H1 (cell line): ENCODE results near the gene DENND4A. TPM values are rescaled to one million over a fixed set of nuclear protein-coding genes. Genes with fewer than 3 reads are reported as not detected.
A peak's percentile ranks its signal among the peaks of the same experiment; 100 is the strongest.

Source experiments
- CTCF ChIA-PET: fragments of 300-600 bp; sonication (Branson Sonifier 250); formaldehyde crosslinking; loops from one replicate; lab custom pipeline; 2021; ENCODE audit not compliant: partially characterized antibody; lab: Charles Lee
- POLR2A ChIA-PET: fragments of 300-600 bp; sonication (Branson Sonifier 250); formaldehyde crosslinking; loops from one replicate; lab custom pipeline; 2021; ENCODE audit warnings: inconsistent platforms; ENCODE audit not compliant: partially characterized antibody; lab: Charles Lee
- DNase-seq, 2 experiments: peaks; one replicate each; pipeline versions ENCODE4 v3.0.0 to v3.0.0-alpha.2; 2010 to 2022; ENCODE audit warnings: low spot score in 2 of 2, low read depth in 1 of 2, mixed read lengths in 1 of 2
- FAIRE-seq: peaks from 2 replicates; lab custom pipeline; 2011; peaks lifted over from hg19 to GRCh38; lab: Jason Lieb, UNC
- H2AFZ ChIP-seq: 2 replicates; pipeline ENCODE4 v1.8.1; 2012; ENCODE audit warnings: low read length, inconsistent platforms
- H2AK5ac ChIP-seq: 2 replicates; pipeline ENCODE4 v1.6.1; 2013; ENCODE audit warnings: low read depth, low read length
- H2BK120ac ChIP-seq: replicated peaks from 2 replicates; pipeline ENCODE3; 2013; ENCODE audit warnings: low read depth, low read length, inconsistent platforms
- H2BK12ac ChIP-seq: 2 replicates; pipeline ENCODE4 v1.6.1; 2013; ENCODE audit warnings: low read depth, low read length
- H2BK15ac ChIP-seq: 2 replicates; pipeline ENCODE4 v1.6.1; 2013; ENCODE audit warnings: low read length
- H2BK20ac ChIP-seq: 2 replicates; pipeline ENCODE4 v1.6.1; 2013; ENCODE audit warnings: low read length
- H2BK5ac ChIP-seq: 2 replicates; pipeline ENCODE4 v1.6.1; 2013; ENCODE audit warnings: low read depth, low read length
- H3K14ac ChIP-seq: 2 replicates; pipeline ENCODE4 v1.6.1; 2013; ENCODE audit warnings: inconsistent platforms; ENCODE audit not compliant: insufficient read length
- H3K18ac ChIP-seq: 2 replicates; pipeline ENCODE4 v1.6.1; 2013; ENCODE audit warnings: low read length; ENCODE audit errors: extremely low read depth
- H3K23ac ChIP-seq: 2 replicates; pipeline ENCODE4 v1.6.1; 2013; ENCODE audit warnings: inconsistent platforms; ENCODE audit not compliant: insufficient read length
- H3K23me2 ChIP-seq: 2 replicates; pipeline ENCODE4 v1.6.1; 2013; ENCODE audit warnings: low read depth, low read length
- H3K27ac ChIP-seq: 2 replicates; pipeline ENCODE4 v1.6.1; 2011; ENCODE audit warnings: low read depth, low read length, inconsistent platforms
- H3K27me3 ChIP-seq, 4 experiments: replicated peaks in 1 of 4; 1 replicate in 1 of 4; 2 replicates in 3 of 4; pipeline versions ENCODE4 v1.6.1 to v1.8.1; 2011 to 2013; ENCODE audit warnings: low read length in 3 of 4, mild to moderate bottlenecking in 3 of 4, inconsistent platforms in 2 of 4, mixed read lengths in 2 of 4, moderate library complexity in 1 of 4; ENCODE audit not compliant: control insufficient read depth in 3 of 4, insufficient read depth in 3 of 4; ENCODE audit errors: extremely low read depth in 1 of 4
- H3K36me3 ChIP-seq, 4 experiments: 2 replicates each; pipeline versions ENCODE4 v1.6.1 to v1.8.1; 2011 to 2013; ENCODE audit warnings: mild to moderate bottlenecking in 4 of 4, low read length in 3 of 4, moderate library complexity in 2 of 4, control low read depth in 1 of 4, inconsistent platforms in 1 of 4; ENCODE audit not compliant: insufficient read depth in 4 of 4, control insufficient read depth in 2 of 4
- H3K4ac ChIP-seq: replicated peaks from 2 replicates; pipeline ENCODE3; 2013; ENCODE audit warnings: low read length, low read depth, mixed read lengths, inconsistent platforms; ENCODE audit not compliant: insufficient read length
- H3K4me1 ChIP-seq, 4 experiments: replicated peaks in 1 of 4; 1 replicate in 1 of 4; 2 replicates in 3 of 4; pipeline versions ENCODE4 v1.6.1 to v1.8.1; 2011 to 2013; ENCODE audit warnings: low read length in 3 of 4, inconsistent platforms in 2 of 4, mixed read lengths in 1 of 4; ENCODE audit not compliant: insufficient read depth in 4 of 4, control insufficient read depth in 3 of 4
- H3K4me2 ChIP-seq, 2 experiments: 2 replicates each; pipeline versions ENCODE4 v1.6.1 to v1.8.1; 2011 to 2013; ENCODE audit warnings: low read depth in 2 of 2, low read length in 2 of 2, control low read depth in 1 of 2, inconsistent platforms in 1 of 2, mild to moderate bottlenecking in 1 of 2; ENCODE audit not compliant: insufficient read depth in 1 of 2
- H3K4me3 ChIP-seq, 4 experiments: fragments of 200-600, 300-600 bp in 1 of 4; sonication (generic), shearing (Covaris generic), sonication (Bioruptor Twin) in 1 of 4; 2 replicates each; pipeline versions ENCODE4 v1.5.1 to v1.8.1; 2011 to 2016; ENCODE audit warnings: low read length in 4 of 4, low read depth in 3 of 4, control low read depth in 2 of 4, inconsistent platforms in 2 of 4, mild to moderate bottlenecking in 2 of 4, mixed read lengths in 1 of 4, moderate library complexity in 1 of 4; ENCODE audit not compliant: insufficient read depth in 2 of 4; ENCODE audit errors: extremely low read depth in 1 of 4
- H3K56ac ChIP-seq: replicated peaks from 2 replicates; pipeline ENCODE3; 2013; ENCODE audit warnings: low read depth, mild to moderate bottlenecking, mixed read lengths, low read length, inconsistent platforms; ENCODE audit not compliant: insufficient read length
- H3K79me1 ChIP-seq: 2 replicates; pipeline ENCODE4 v1.6.1; 2013; ENCODE audit warnings: low read depth, low read length, control low read depth
- H3K79me2 ChIP-seq, 2 experiments: 2 replicates each; pipeline versions ENCODE4 v1.6.1 to v1.8.1; 2012 to 2013; ENCODE audit warnings: low read length in 2 of 2, mild to moderate bottlenecking in 2 of 2, inconsistent platforms in 1 of 2; ENCODE audit not compliant: insufficient read depth in 2 of 2, control insufficient read depth in 1 of 2
- H3K9ac ChIP-seq, 4 experiments: replicated peaks in 1 of 4; 1 replicate in 1 of 4; 2 replicates in 3 of 4; pipeline versions ENCODE4 v1.6.1 to v1.8.1; 2011 to 2013; ENCODE audit warnings: low read depth in 3 of 4, low read length in 3 of 4, control low read depth in 2 of 4, mild to moderate bottlenecking in 2 of 4, moderate library complexity in 2 of 4, inconsistent platforms in 1 of 4; ENCODE audit errors: extremely low read depth in 1 of 4
- H3K9me3 ChIP-seq, 2 experiments: 2 replicates each; pipeline versions ENCODE4 v1.6.1 to v1.8.1; 2012 to 2013; ENCODE audit warnings: mild to moderate bottlenecking in 2 of 2, moderate library complexity in 2 of 2, control low read depth in 1 of 2, inconsistent platforms in 1 of 2, low read depth in 1 of 2, low read length in 1 of 2, mixed read lengths in 1 of 2; ENCODE audit not compliant: insufficient read depth in 2 of 2
- H4K20me1 ChIP-seq, 2 experiments: replicated peaks in 1 of 2; 2 replicates each; pipeline versions ENCODE3 to v1.8.1; 2011 to 2013; ENCODE audit warnings: inconsistent platforms in 2 of 2, low read length in 2 of 2, mild to moderate bottlenecking in 1 of 2; ENCODE audit not compliant: insufficient read depth in 2 of 2, control insufficient read depth in 1 of 2
- H4K5ac ChIP-seq: 2 replicates; pipeline ENCODE4 v1.6.1; 2013; ENCODE audit warnings: low read length, low read depth, mixed read lengths, inconsistent platforms; ENCODE audit not compliant: insufficient read length
- H4K8ac ChIP-seq: 2 replicates; pipeline ENCODE4 v1.8.0; 2013; ENCODE audit warnings: mild to moderate bottlenecking, moderate library complexity, low read length, inconsistent platforms; ENCODE audit not compliant: insufficient read depth; ENCODE audit errors: extremely low read depth
- H4K91ac ChIP-seq: replicated peaks from 2 replicates; pipeline ENCODE3; 2013; ENCODE audit warnings: low read length, mixed read lengths, inconsistent platforms; ENCODE audit not compliant: insufficient read length
- GTF2F1 ChIP-seq: IDR thresholded peaks from 2 replicates; pipeline ENCODE4 v1.6.1; 2012; ENCODE audit warnings: low read depth, low read length, improper control_type of control experiment, borderline replicate concordance
- RAD21 ChIP-seq, 2 experiments: IDR thresholded peaks in 1 of 2; conservative IDR thresholded peaks in 1 of 2; 2 replicates each; pipeline ENCODE4 v1.6.1; 2011; ENCODE audit warnings: low read depth in 2 of 2, low read length in 2 of 2, improper control_type of control experiment in 1 of 2, inconsistent platforms in 1 of 2, mild to moderate bottlenecking in 1 of 2, moderate library complexity in 1 of 2
- WGBS, 2 experiments: shearing (Covaris generic) in 1 of 2; methylation state at CpG; one replicate each; pipeline versions ENCODE4 v1.1.6 to v1.1.7; 2013 to 2015; ENCODE audit warnings: low lambda C conversion rate in 2 of 2, mixed read lengths in 2 of 2, inconsistent platforms in 1 of 2, low coverage in 1 of 2, missing lambda C conversion rate in 1 of 2; ENCODE audit not compliant: insufficient replicate concordance in 2 of 2, insufficient coverage in 1 of 2, insufficient read length in 1 of 2; ENCODE audit errors: extremely low coverage in 1 of 2, missing lambda C conversion rate in 1 of 2; 5-methylcytosine and 5-hydroxymethylcytosine counted together
- polyA plus RNA-seq, 7 experiments: library from polyadenylated mRNA; depleted of rRNA in 3 of 7; stranded (reverse) in 5 of 7; unstranded in 2 of 7; fragments of >200 nt in 5 of 7; fragments of 200-250 nt in 2 of 7; gene quantifications; 1 replicate in 5 of 7; 2 replicates in 1 of 7; 4 replicates in 1 of 7; pipeline versions ENCODE4 v1.2.1 to v1.2.3, GENCODE V29; 2011 to 2013; ENCODE audit warnings: missing spikeins in 2 of 7, mixed read lengths in 2 of 7
- total RNA-seq: library from RNA; stranded (reverse); fragmentation: NEBNext Ultra II Directional; extraction: Animal tissue kit (Norgen Biotek cat#: 25700); gene quantifications from 2 replicates; pipeline ENCODE4 v1.2.1, GENCODE V29; 2021

DENND4A gene
- total and polyA plus RNA-seq, 2 of the 8 experiments (the other 6 are each of a cell fraction or from before 2014, with no cell fraction given) = 1.3 to 4.7 TPM

DNA sequence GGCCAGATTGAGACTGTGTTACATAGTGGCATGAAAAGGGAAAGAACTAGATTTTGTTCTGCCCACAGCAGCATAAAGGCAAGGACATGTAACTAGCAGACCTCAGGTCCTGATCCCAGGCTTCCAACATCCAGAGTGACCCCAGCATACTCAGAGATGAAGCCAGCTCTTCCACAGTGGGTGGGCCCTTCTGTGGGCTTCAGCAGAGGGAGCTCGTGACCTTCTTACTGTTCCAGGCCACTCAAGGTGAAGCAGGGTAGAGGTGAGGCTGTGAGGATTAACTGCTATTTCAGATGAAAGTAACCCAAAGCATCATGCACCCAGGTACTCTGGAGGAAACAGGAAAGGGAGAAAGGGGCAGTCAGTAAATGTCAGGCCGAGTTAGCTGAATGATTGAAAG, 171.3 kb downstream of the DENND4A start:
- Histone ChIP-seq H2AFZ (no peak overlapping the region), H3K36me3 (no peaks in the 10 kb centered on the region), H3K27ac (no peak overlapping the region), H4K5ac (no peak overlapping the region), H3K9me3 (no peaks in the 10 kb centered on the region), H2AK5ac (no peak overlapping the region), H3K14ac (no peak overlapping the region), H3K23ac (no peak overlapping the region), H3K4me1 (peaks cover 0 to 4% (median 2%) of the 10 kb centered on the region in 4 experiments; a peak in 3 of 7 replicates), H2BK20ac (no peak overlapping the region), H2BK12ac (no peak overlapping the region), H3K79me2 (no peaks in the 10 kb centered on the region), H4K20me1 (no peaks in the 10 kb centered on the region), H3K79me1 (no peaks in the 10 kb centered on the region), H3K27me3 (no peaks in the 10 kb centered on the region), H2BK120ac (no peak overlapping the region), H2BK5ac (no peak overlapping the region), H3K9ac (no peak overlapping the region), H3K4me3 (no peak overlapping the region), H4K91ac (no peak overlapping the region), H3K18ac (no peak overlapping the region), H3K4me2 (no peak overlapping the region), H3K56ac (no peak overlapping the region), H3K4ac (no peak overlapping the region), H2BK15ac (no peak overlapping the region), H4K8ac (no peak overlapping the region), H3K23me2 (no peaks in the 10 kb centered on the region)
- ChIA-PET CTCF (interaction anchor here (1.7 kb wide), 2 partner anchors 18 to 25 kb away, joined by 5 to 7 read pairs; no protein-coding TSS in a partner anchor), POLR2A (interaction anchor here (3.2 kb wide), 1 partner anchor 9 kb away, joined by 25 read pairs; the partner anchor contains the start of gene INTS14)
- no peak for TF ChIP-seq GTF2F1
- peak in 1 of 2 experiments; percentile 16; a peak in 1 of 4 replicates for TF ChIP-seq RAD21 (IDR thresholded peaks at IDR 0.05 in 1 of 2, conservative IDR thresholded peaks at IDR 0.05 in 1 of 2; ENCODE audit: low read depth in 2 of 2, low read length in 2 of 2)
- 90% methylated on average over 2 of the region's 2 CpGs; no CpG with 5 or more reads in 1 of the 2 experiments for WGBS, 2 experiments
- FAIRE-seq = no peak
- DNase-seq = no peak
